Activated B cell treated with CpG ODN at 0.5 μM for 24 hours (primary cell): Measurements from ENCODE around the gene PAM16. TPM values are rescaled to one million over a fixed set of nuclear protein-coding genes. Genes with fewer than 3 reads are reported as not detected.

ENCODE experiments used
- ATAC-seq: fragments of 200-7000 bp; cut with Tn5 transposase; one replicate; pipeline ENCODE4 v1.10.0; 2021; ENCODE audit warnings: low read depth, mild to moderate bottlenecking, moderate library complexity
- CTCF ChIA-PET: fragments of 350-600 bp; sonication (Branson Sonifier 250); formaldehyde crosslinking; loops from one replicate; lab custom pipeline; 2021; ENCODE audit warnings: antibody characterized with exemption; lab: Charles Lee
- POLR2A ChIA-PET: fragments of 350-600 bp; sonication (Branson Sonifier 250); formaldehyde crosslinking; loops from one replicate; lab custom pipeline; 2021; ENCODE audit warnings: antibody characterized with exemption; lab: Charles Lee
- DNase-seq: peaks from one replicate; pipeline ENCODE4 v3.0.0; 2022
- H3K27ac Mint-ChIP-seq: one replicate; pipeline ENCODE4 v1.8.0; 2020; ENCODE audit warnings: mixed read lengths
- H3K27me3 Mint-ChIP-seq: one replicate; pipeline ENCODE4 v1.8.0; 2021; ENCODE audit warnings: mixed read lengths
- H3K36me3 Mint-ChIP-seq: one replicate; pipeline ENCODE4 v1.8.0; 2021; ENCODE audit warnings: low read depth, mixed read lengths
- H3K4me1 Mint-ChIP-seq: one replicate; pipeline ENCODE4 v1.8.0; 2021; ENCODE audit warnings: mixed read lengths
- H3K4me3 Mint-ChIP-seq: one replicate; pipeline ENCODE4 v1.8.0; 2020; ENCODE audit warnings: mild to moderate bottlenecking, mixed read lengths
- H3K9me3 Mint-ChIP-seq: one replicate; pipeline ENCODE4 v1.8.0; 2020; ENCODE audit warnings: mixed read lengths
- intact Hi-C: fragments of 100-400 bp; cut with micrococcal nuclease; formaldehyde crosslinking; loops from one replicate; pipeline ENCODE4 v1.15.1; 2024
- total RNA-seq: library from RNA; stranded (reverse); gene quantifications from 2 replicates; pipeline ENCODE4 v1.2.3, GENCODE V29; 2022
- TF ChIP-seq, protein P1 (sequence below): fragments of 200-600 bp; IDR thresholded peaks from one replicate; pipeline ENCODE4 v1.8.0; 2022; ENCODE audit warnings: antibody characterized with exemption, mild to moderate bottlenecking

Gene PAM16
- total RNA-seq, 1 donor from 2014 or later: 58.1 TPM

DNA sequence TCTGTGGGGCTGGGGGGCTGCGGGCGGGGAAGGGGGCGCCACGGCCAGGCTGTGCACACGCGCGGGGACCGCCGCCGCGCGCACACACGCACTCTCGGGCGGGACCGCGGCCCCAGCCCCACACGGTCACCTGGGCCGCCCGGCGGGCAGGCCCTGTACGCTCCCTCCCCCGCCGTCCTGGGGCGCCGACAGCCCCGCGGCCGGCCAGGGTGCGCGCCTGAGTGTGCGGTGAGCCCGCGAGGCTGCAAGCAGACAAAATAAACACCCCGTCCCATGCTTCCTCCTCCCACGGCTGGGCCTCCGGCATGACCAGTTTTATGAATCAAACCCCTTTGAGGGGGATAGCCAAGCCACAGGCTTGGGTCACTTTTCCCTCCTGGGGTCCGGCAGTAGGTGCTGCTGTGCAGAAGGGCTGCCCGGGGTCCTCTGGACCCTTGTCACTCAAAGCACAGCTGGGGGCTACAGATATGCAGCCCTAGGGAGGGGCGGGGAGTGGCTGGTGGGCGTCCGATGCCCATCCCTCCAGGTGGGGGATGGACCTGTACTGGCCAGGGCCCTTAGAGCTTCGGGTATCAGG lies 21.0 kb upstream of the PAM16 start:
- CTCF ChIA-PET: no interaction called here
- Mint-ChIP-seq H3K27ac (no peak overlapping the region), H3K4me3 (peak overlapping the region; percentile 80), H3K36me3 (peaks cover 17% of the 10 kb centered on the region), H3K9me3 (no peaks in the 10 kb centered on the region), H3K4me1 (peaks cover 20% of the 10 kb centered on the region), H3K27me3 (no peaks in the 10 kb centered on the region)
- DNase-seq (no peak), ATAC-seq (peak; percentile 56)
- POLR2A ChIA-PET: no interaction called here
- intact Hi-C loops: no loop called here
- TF ChIP-seq, protein P1, sequence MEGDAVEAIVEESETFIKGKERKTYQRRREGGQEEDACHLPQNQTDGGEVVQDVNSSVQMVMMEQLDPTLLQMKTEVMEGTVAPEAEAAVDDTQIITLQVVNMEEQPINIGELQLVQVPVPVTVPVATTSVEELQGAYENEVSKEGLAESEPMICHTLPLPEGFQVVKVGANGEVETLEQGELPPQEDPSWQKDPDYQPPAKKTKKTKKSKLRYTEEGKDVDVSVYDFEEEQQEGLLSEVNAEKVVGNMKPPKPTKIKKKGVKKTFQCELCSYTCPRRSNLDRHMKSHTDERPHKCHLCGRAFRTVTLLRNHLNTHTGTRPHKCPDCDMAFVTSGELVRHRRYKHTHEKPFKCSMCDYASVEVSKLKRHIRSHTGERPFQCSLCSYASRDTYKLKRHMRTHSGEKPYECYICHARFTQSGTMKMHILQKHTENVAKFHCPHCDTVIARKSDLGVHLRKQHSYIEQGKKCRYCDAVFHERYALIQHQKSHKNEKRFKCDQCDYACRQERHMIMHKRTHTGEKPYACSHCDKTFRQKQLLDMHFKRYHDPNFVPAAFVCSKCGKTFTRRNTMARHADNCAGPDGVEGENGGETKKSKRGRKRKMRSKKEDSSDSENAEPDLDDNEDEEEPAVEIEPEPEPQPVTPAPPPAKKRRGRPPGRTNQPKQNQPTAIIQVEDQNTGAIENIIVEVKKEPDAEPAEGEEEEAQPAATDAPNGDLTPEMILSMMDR: no peak

GRCh38 chr16:4371357-4372000 lies 20.4 kb upstream of the PAM16 start, which contains the start of gene VASN:
TSS of gene VASN (plus strand) at chr16:4371848. CDS start at chr16:4380878, 9,030 bp downstream.
- POLR2A ChIA-PET: no interaction called here

DNA sequence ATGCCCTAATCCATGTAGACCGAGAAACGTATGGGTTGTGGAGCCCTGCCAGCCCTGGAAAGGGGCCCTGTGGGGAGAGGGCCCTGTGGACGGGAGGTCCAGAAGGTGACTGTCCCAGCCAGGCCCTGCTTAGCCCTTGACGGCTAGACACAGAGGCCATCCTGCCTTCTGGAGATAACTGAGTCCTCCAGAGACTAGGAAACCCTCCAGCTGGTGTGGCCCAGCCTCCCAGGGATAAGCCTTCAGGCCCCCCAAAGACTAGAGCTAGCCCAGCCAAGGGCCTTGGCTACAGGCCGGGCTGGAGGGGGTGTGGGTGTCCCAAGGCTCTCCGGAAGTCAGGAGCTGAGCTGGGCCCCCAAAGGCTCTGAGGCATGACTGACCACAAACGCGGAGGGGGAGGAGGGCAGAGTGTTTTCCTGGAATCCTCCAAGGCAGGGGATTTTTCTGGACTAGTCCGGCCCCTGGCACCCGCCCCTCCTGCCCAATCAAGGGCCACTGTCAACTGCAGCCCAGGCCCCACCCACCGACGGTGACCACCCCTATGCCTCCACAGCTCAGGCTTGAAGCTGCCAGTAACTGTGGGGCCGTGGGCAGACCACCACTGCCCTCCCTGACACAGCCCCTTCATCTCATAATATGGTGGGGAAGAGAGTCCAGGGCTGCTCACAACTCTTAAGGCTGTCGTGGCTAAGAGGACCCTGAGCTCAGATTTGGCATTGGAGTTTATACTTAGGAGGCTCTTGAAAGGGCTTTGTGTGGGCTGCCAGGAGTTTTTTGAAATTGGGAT lies 19.6 kb upstream of the PAM16 start:
- TF ChIP-seq, protein P1: no peak
- intact Hi-C loops: loop anchor here (1.0 kb wide), 1 partner anchor 19 kb away; the partner anchor contains the start of gene PAM16
- ChIA-PET POLR2A (no interaction called here), CTCF (interaction anchor here (1.1 kb wide), 1 partner anchor 32 kb away, joined by 4 read pairs; no protein-coding TSS in a partner anchor)
- Mint-ChIP-seq H3K4me1 (peaks cover 26% of the 10 kb centered on the region), H3K9me3 (no peaks in the 10 kb centered on the region), H3K27ac (no peak overlapping the region), H3K27me3 (no peaks in the 10 kb centered on the region), H3K36me3 (peaks cover 17% of the 10 kb centered on the region), H3K4me3 (no peak overlapping the region)
- no peak for DNase-seq
- no peak for ATAC-seq

More at GRCh38 chr16:4371357-4372000, 20.4 kb upstream of the PAM16 start, which contains the start of gene VASN:
- no peaks in the 10 kb centered on the region for H3K9me3 Mint-ChIP-seq
- ATAC-seq: peak; percentile 92
- peak; percentile 79 for DNase-seq
- H3K27me3 Mint-ChIP-seq: no peaks in the 10 kb centered on the region
- TF ChIP-seq, protein P1: no peak
- no peak within 1 kb of the TSS for H3K27ac Mint-ChIP-seq
- peaks cover 17% of the 10 kb centered on the region for H3K36me3 Mint-ChIP-seq
- CTCF ChIA-PET: no interaction called here
- H3K4me1 Mint-ChIP-seq: peaks cover 22% of the 10 kb centered on the region
- intact Hi-C loops: loop anchor here (1.0 kb wide), 1 partner anchor 20 kb away; the partner anchor contains the start of gene PAM16
- H3K4me3 Mint-ChIP-seq: peak within 1 kb of the TSS; percentile 80

DNA sequence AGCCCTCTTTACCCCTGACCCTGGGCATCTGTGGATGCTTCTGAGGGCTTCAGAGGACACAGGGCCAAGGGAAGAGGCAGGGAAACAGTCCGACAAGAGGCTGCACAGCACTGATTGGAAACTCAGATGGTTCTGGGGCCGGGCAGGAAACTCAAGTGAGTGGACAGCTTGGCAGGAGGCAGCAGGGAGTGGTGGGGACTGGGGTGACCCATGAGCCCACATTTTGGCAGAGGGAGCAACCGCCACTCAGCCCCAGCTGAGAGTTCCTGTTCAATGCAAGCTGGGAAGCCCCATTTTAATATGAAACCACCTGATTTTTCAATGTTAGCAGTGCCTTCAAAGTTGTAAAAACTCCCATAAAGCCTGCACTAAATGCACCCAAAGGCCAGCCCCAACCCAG lies 19.0 kb upstream of the PAM16 start:
- TF ChIP-seq, protein P1: no peak
- Mint-ChIP-seq H3K27me3 (no peaks in the 10 kb centered on the region), H3K9me3 (no peaks in the 10 kb centered on the region), H3K36me3 (peaks cover 11% of the 10 kb centered on the region), H3K27ac (no peak overlapping the region), H3K4me3 (no peak overlapping the region), H3K4me1 (peaks cover 30% of the 10 kb centered on the region)
- ATAC-seq: no peak
- intact Hi-C loops: no loop called here
- ChIA-PET CTCF (interaction anchor here (1.1 kb wide), 1 partner anchor 32 kb away, joined by 4 read pairs; no protein-coding TSS in a partner anchor), POLR2A (no interaction called here)
- DNase-seq: no peak
